HEK293 (cell line): ENCODE measurements around the gene USP32.
"Not testable (repeated sequence)": the region's sequence is repeated elsewhere in the genome, so short reads cannot be mapped to it uniquely, and the experiment has no call there.

Source experiments
- CTCF ChIA-PET: fragments of 350-600 bp; formaldehyde crosslinking; extraction: SDS; loops from one replicate; lab custom pipeline; 2021; ENCODE audit warnings: antibody characterized with exemption; lab: Yijun Ruan, JAX
- POLR2A ChIA-PET: fragments of 300-600 bp; formaldehyde crosslinking; extraction: SDS; loops from one replicate; lab custom pipeline; 2020; ENCODE audit warnings: antibody characterized with exemption, inconsistent platforms; lab: Yijun Ruan, JAX
- H3K27ac ChIP-seq: fragments of 200-500 bp; sonication (Bioruptor generic); 2 replicates; pipeline ENCODE4 v1.5.1; 2014; ENCODE audit warnings: low read depth, low read length, control low read depth, inconsistent platforms; ENCODE audit errors: extremely low read depth
- H3K36me3 ChIP-seq, 2 experiments: fragments of 200-500 bp in 1 of 2; sonication (Bioruptor generic) in 1 of 2; 1 replicate in 1 of 2; 2 replicates in 1 of 2; pipeline ENCODE4 v1.5.1; 2014 to 2017; ENCODE audit warnings: inconsistent platforms in 2 of 2, low read length in 2 of 2; ENCODE audit not compliant: control insufficient read depth in 2 of 2, insufficient read depth in 1 of 2
- H3K4me1 ChIP-seq: fragments of 200-500 bp; sonication (Bioruptor generic); 2 replicates; pipeline ENCODE4 v1.5.1; 2014; ENCODE audit warnings: mild to moderate bottlenecking, low read length, inconsistent platforms; ENCODE audit not compliant: control insufficient read depth, insufficient read depth
- H3K4me3 ChIP-seq: 2 replicates; pipeline ENCODE4 v1.5.1; 2011; ENCODE audit warnings: low read depth, mild to moderate bottlenecking, control low read depth, low read length, moderate library complexity
- H3K9me3 ChIP-seq: fragments of 200-500 bp; sonication (Bioruptor generic); 2 replicates; pipeline ENCODE4 v1.5.1; 2014; ENCODE audit warnings: low read depth, low read length, inconsistent platforms; ENCODE audit not compliant: control insufficient read depth, insufficient read depth
- KLF16 ChIP-seq: fragments of 450-650 bp; formaldehyde crosslinking; IDR thresholded peaks from 2 replicates; pipeline ENCODE4 v1.5.1; 2017; ENCODE audit warnings: missing biosample characterization, missing genetic modification characterization
- REPIN1 ChIP-seq: fragments of 450-650 bp; formaldehyde crosslinking; IDR thresholded peaks from 2 replicates; pipeline ENCODE4 v1.5.1; 2017; ENCODE audit warnings: missing biosample characterization, missing genetic modification characterization, low read depth
- SCRT1 ChIP-seq: fragments of 450-650 bp; formaldehyde crosslinking; IDR thresholded peaks from 2 replicates; pipeline ENCODE4 v1.5.1; 2016; ENCODE audit warnings: missing biosample characterization, missing genetic modification characterization, borderline replicate concordance
- ZFP41 ChIP-seq: fragments of 450-650 bp; formaldehyde crosslinking; IDR thresholded peaks from 2 replicates; pipeline ENCODE4 v1.5.1; 2016; ENCODE audit warnings: missing biosample characterization, missing genetic modification characterization, borderline replicate concordance
- ZNF146 ChIP-seq: fragments of 450-650 bp; formaldehyde crosslinking; IDR thresholded peaks from 2 replicates; pipeline ENCODE4 v1.5.1; 2016; ENCODE audit warnings: missing biosample characterization, missing genetic modification characterization
- ZNF175 ChIP-seq: fragments of 450-650 bp; formaldehyde crosslinking; IDR thresholded peaks from 2 replicates; pipeline ENCODE4 v1.5.1; 2016; ENCODE audit warnings: missing biosample characterization, missing genetic modification characterization
- ZNF266 ChIP-seq: fragments of 450-650 bp; formaldehyde crosslinking; IDR thresholded peaks from 2 replicates; pipeline ENCODE4 v1.5.1; 2016; ENCODE audit warnings: missing biosample characterization, missing genetic modification characterization, low read depth
- ZNF341 ChIP-seq: fragments of 450-650 bp; formaldehyde crosslinking; IDR thresholded peaks from 2 replicates; pipeline ENCODE4; 2016; ENCODE audit warnings: low read depth, missing biosample characterization, missing genetic modification characterization
- ZNF501 ChIP-seq: fragments of 450-650 bp; formaldehyde crosslinking; IDR thresholded peaks from 2 replicates; pipeline ENCODE4 v1.5.1; 2016; ENCODE audit warnings: missing biosample characterization, missing genetic modification characterization
- ZNF514 ChIP-seq: fragments of 450-650 bp; formaldehyde crosslinking; IDR thresholded peaks from 2 replicates; pipeline ENCODE4 v1.5.1; 2016; ENCODE audit warnings: missing biosample characterization, missing genetic modification characterization
- ZNF555 ChIP-seq: fragments of 450-650 bp; formaldehyde crosslinking; conservative IDR thresholded peaks from 2 replicates; pipeline ENCODE4 v1.5.1; 2017; ENCODE audit warnings: missing biosample characterization, mild to moderate bottlenecking, missing genetic modification characterization, inconsistent platforms
- TF ChIP-seq, protein P1 (sequence below): fragments of 450-650 bp; formaldehyde crosslinking; IDR thresholded peaks from 2 replicates; pipeline ENCODE4 v1.5.1; 2016; ENCODE audit warnings: missing biosample characterization, missing genetic modification characterization
- TF ChIP-seq, protein P2 (sequence below): fragments of 450-650 bp; formaldehyde crosslinking; conservative IDR thresholded peaks from 2 replicates; pipeline ENCODE4 v1.5.1; 2016; ENCODE audit warnings: low read depth, missing biosample characterization, missing genetic modification characterization
- TF ChIP-seq, protein P3 (sequence below): fragments of 450-650 bp; formaldehyde crosslinking; IDR thresholded peaks from 2 replicates; pipeline ENCODE4 v1.5.1; 2017; ENCODE audit warnings: missing biosample characterization, mild to moderate bottlenecking, missing genetic modification characterization, moderate library complexity

USP32 gene

DNA sequence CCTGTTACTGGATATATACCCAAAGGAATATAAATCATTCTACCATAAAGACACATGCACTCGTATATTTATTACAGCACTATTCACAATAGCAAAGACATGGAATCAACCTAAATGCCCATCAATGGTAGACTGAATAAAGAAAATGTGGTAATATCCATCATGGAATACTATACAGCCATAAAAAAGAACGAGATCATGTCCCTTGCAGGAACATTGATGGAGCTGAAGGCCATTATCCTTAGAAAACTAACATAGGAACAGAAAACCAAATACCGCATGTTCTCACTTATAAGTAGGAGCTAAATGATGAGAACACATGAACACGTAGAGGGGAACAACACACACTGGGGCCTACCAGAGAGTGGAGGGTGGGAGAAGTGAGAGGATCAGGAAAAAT lies 27.1 kb upstream of the USP32 start:
- H3K27ac ChIP-seq, H3K9me3 ChIP-seq, H3K4me1 ChIP-seq, H3K4me3 ChIP-seq, H3K36me3 ChIP-seq, POLR2A ChIA-PET: not testable (repeated sequence)
- CTCF ChIA-PET = interaction anchor here (0.6 to 1.6 kb wide), 4 partner anchors 18 to 268 kb away, joined by 3 read pairs; no protein-coding TSS in a partner anchor
- TF ChIP-seq ZNF146 (tag by site-specific recombination) = peak; percentile 92

DNA sequence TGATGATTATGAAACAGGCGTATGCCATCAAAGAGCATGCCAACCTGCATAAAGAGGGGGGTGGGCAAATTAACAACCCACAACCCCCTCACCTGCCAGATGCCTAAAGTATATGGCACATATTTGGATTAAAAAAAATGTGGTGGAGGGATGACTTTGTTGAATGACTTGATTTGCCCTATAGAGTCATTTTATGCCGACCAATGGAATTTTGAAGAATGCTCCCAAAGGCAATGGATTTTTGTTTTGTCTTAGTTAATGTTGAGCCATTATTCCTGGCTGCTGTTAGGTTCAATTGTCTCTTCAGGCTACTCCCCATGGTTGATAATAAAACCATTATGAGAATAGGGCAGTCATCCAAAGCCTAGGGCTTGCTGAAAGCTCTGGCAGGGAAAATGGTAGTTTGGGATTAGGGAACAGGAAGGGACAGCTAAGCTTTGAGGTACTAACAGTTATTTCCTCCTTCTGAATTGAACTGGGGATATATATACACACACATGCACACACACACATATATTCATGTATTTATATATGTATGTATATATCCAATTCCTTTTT lies 24.5 kb upstream of the USP32 start:
- CTCF ChIA-PET = no interaction called here

DNA sequence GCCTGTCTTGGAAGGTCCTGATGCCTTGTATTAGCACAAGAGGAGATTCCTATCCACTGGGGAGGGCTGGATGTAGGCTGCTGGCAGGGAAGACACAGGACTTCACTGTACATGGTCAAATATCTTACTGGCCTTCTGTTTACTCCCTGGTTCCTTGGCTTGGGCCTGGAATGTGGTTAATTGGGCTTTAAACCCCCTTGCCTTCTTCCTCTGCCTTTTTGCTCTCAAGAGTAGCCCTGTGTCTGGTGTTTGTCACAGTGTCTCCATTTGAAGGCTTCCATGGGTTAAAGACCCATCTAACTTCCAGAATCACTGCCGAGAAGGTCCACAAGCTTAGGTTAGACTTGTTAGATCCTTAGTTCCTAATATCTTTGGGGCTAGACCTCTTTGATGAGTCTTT lies 23.2 kb upstream of the USP32 start:
- TF ChIP-seq ZNF341 (tag by site-specific recombination) (no peak), ZNF555 (tag by site-specific recombination) (no peak), ZNF175 (no peak), KLF16 (no peak), ZNF266 (tag by site-specific recombination) (no peak)
- TF ChIP-seq, protein P1, sequence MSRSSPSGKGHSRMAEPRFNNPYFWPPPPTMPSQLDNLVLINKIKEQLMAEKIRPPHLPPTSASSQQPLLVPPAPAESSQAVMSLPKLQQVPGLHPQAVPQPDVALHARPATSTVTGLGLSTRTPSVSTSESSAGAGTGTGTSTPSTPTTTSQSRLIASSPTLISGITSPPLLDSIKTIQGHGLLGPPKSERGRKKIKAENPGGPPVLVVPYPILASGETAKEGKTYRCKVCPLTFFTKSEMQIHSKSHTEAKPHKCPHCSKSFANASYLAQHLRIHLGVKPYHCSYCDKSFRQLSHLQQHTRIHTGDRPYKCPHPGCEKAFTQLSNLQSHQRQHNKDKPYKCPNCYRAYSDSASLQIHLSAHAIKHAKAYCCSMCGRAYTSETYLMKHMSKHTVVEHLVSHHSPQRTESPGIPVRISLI (tag by site-specific recombination) = no peak
- TF ChIP-seq, protein P2, sequence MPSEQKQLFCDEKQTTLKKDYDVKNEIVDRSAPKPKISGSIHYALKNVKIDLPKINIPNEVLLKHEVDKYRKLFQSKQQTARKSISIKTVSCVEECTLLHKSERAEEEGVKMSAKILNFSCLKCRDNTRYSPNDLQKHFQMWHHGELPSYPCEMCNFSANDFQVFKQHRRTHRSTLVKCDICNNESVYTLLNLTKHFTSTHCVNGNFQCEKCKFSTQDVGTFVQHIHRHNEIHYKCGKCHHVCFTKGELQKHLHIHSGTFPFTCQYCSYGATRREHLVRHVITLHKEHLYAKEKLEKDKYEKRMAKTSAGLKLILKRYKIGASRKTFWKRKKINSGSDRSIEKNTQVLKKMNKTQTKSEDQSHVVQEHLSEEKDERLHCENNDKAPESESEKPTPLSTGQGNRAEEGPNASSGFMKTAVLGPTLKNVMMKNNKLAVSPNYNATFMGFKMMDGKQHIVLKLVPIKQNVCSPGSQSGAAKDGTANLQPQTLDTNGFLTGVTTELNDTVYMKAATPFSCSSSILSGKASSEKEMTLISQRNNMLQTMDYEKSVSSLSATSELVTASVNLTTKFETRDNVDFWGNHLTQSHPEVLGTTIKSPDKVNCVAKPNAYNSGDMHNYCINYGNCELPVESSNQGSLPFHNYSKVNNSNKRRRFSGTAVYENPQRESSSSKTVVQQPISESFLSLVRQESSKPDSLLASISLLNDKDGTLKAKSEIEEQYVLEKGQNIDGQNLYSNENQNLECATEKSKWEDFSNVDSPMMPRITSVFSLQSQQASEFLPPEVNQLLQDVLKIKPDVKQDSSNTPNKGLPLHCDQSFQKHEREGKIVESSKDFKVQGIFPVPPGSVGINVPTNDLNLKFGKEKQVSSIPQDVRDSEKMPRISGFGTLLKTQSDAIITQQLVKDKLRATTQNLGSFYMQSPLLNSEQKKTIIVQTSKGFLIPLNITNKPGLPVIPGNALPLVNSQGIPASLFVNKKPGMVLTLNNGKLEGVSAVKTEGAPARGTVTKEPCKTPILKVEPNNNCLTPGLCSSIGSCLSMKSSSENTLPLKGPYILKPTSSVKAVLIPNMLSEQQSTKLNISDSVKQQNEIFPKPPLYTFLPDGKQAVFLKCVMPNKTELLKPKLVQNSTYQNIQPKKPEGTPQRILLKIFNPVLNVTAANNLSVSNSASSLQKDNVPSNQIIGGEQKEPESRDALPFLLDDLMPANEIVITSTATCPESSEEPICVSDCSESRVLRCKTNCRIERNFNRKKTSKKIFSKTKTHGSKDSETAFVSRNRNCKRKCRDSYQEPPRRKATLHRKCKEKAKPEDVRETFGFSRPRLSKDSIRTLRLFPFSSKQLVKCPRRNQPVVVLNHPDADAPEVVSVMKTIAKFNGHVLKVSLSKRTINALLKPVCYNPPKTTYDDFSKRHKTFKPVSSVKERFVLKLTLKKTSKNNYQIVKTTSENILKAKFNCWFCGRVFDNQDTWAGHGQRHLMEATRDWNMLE = no peak
- TF ChIP-seq, protein P3, sequence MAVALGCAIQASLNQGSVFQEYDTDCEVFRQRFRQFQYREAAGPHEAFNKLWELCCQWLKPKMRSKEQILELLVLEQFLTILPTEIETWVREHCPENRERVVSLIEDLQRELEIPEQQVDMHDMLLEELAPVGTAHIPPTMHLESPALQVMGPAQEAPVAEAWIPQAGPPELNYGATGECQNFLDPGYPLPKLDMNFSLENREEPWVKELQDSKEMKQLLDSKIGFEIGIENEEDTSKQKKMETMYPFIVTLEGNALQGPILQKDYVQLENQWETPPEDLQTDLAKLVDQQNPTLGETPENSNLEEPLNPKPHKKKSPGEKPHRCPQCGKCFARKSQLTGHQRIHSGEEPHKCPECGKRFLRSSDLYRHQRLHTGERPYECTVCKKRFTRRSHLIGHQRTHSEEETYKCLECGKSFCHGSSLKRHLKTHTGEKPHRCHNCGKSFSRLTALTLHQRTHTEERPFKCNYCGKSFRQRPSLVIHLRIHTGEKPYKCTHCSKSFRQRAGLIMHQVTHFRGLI (tag by site-specific recombination) = no peak
- POLR2A ChIA-PET = no interaction called here
- Histone ChIP-seq H3K4me1 (no peaks in the 10 kb centered on the region), H3K9me3 (no peaks in the 10 kb centered on the region), H3K27ac (no peak overlapping the region), H3K36me3 (no peaks in the 10 kb centered on the region), H3K4me3 (no peak overlapping the region)
- CTCF ChIA-PET = no interaction called here

More for the DNA sequence above, 24.5 kb upstream of the USP32 start:
- no peak overlapping the region for H3K27ac ChIP-seq
- POLR2A ChIA-PET = no interaction called here
- H3K4me1 ChIP-seq = no peaks in the 10 kb centered on the region
- no peak overlapping the region for H3K4me3 ChIP-seq
- no peaks in the 10 kb centered on the region for H3K9me3 ChIP-seq
- no peaks in the 10 kb centered on the region for H3K36me3 ChIP-seq
- TF ChIP-seq ZNF514 (tag by site-specific recombination) = no peak
- TF ChIP-seq ZNF501 (tag by site-specific recombination) = no peak
- no peak for TF ChIP-seq ZFP41 (tag by site-specific recombination)
- no peak for TF ChIP-seq SCRT1
- no peak for TF ChIP-seq REPIN1 (tag by site-specific recombination)
